GM10248 (cell line): ENCODE results near the gene PTK7.
A peak's percentile ranks its signal among the peaks of the same experiment; 100 is the strongest.

Source experiments
- CTCF ChIA-PET: fragments of 300-600 bp; sonication (Branson Sonifier 250); formaldehyde crosslinking; extraction: SDS; loops from one replicate; lab custom pipeline; 2021; ENCODE audit warnings: antibody characterized with exemption; lab: Yijun Ruan, JAX
- POLR2A ChIA-PET: fragments of 350-650 bp; sonication (Branson Sonifier 250); formaldehyde crosslinking; extraction: SDS; loops from one replicate; lab custom pipeline; 2020; ENCODE audit warnings: antibody characterized with exemption; lab: Yijun Ruan, JAX
- DNase-seq: peaks from one replicate; pipeline ENCODE4 v3.0.0; 2012; ENCODE audit errors: extremely low spot score
- TF ChIP-seq, protein P1 (sequence below): IDR thresholded peaks from 2 replicates; pipeline ENCODE4 v1.5.1; 2012; ENCODE audit warnings: mild to moderate bottlenecking, low read depth; ENCODE audit errors: extremely low read depth, missing control alignments, control extremely low read depth

Gene PTK7

DNA sequence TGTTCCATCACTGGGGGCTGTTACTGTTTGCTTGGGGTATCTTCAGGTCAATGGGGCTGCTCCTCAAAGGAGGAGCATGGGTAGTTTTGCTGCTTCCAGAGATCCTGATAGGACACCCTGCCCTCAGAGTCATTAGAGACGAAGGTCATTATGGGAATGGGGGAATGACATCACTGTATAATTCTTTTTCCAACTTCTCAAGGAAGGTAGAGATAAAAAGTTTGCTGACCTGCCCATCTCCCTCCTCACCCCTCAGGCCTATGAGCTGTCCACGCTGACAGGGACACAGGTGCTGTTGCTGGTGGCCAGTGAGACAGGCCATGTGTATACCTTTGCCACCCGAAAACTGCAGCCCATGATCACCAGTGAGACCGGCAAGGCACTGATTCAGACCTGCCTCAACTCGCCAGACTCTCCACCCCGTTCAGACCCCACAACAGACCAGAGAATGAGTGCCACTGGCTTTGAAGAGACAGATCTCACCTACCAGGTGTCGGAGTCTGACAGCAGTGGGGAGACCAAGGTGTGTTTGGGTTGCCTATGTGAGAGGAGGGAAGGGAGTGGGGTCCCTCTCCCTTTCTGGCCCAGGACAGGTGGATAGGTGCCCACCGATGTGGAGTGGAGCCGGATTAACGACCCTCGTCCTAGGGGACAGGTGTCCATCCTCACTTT lies 97.6 kb downstream of the PTK7 start:
- POLR2A ChIA-PET: interaction anchor here (0.5 to 1.0 kb wide), 4 partner anchors 189 to 373 kb away, joined by 3 to 4 read pairs (median 4); partner anchors contain the start of genes CNPY3 and PPP2R5D
- TF ChIP-seq, protein P1, sequence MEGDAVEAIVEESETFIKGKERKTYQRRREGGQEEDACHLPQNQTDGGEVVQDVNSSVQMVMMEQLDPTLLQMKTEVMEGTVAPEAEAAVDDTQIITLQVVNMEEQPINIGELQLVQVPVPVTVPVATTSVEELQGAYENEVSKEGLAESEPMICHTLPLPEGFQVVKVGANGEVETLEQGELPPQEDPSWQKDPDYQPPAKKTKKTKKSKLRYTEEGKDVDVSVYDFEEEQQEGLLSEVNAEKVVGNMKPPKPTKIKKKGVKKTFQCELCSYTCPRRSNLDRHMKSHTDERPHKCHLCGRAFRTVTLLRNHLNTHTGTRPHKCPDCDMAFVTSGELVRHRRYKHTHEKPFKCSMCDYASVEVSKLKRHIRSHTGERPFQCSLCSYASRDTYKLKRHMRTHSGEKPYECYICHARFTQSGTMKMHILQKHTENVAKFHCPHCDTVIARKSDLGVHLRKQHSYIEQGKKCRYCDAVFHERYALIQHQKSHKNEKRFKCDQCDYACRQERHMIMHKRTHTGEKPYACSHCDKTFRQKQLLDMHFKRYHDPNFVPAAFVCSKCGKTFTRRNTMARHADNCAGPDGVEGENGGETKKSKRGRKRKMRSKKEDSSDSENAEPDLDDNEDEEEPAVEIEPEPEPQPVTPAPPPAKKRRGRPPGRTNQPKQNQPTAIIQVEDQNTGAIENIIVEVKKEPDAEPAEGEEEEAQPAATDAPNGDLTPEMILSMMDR: no peak
- DNase-seq: no peak
- CTCF ChIA-PET: interaction anchor here (0.8 to 2.0 kb wide), 4 partner anchors 19 to 181 kb away, joined by 3 to 11 read pairs (median 3); partner anchors contain the start of gene DNPH1

DNA sequence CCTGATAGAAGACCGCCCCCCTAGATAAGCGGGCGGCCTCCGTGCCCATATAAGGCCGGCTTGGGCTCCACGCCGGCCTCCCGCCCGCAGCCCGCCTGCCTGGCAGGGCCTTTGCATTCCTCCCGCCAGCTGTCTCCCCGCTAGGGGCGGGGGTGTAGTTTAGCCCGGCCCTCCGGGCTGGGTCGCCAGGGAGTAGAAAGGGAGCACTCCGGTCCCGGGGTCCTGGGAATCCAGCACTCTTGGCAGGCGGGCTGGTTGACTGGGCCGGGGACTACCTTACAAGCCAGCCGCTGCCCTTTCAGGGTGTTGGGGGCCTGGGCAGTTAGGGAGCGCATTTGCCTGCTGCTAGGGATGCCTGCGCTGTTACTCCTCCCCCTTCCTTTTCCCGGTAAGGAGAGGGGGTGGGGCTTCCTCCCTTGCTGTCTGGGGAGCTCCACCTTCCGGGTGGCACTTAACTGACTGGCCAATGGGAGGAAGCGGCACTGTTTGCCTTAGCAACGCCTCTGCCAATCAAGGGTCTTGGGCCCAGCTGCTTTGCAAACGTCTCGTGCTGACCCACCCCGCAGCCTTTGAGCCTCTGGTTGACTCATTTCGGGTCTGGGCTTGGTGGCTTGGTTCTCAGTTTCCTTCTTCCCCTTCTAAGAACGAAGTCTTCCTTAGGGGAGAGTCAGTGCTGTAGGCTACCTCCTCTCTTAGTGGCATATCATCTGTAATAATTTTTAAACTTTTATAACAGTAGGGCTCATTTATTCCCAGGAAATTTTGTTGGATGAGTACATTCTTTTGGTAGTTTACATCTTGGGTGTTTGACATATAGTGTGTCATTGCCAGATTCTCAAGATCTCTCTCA lies 98.4 kb downstream of the PTK7 start:
- TF ChIP-seq, protein P1: no peak
- DNase-seq: peak; percentile 98
- CTCF ChIA-PET: interaction anchor here (0.6 to 2.0 kb wide), 6 partner anchors 10 to 210 kb away, joined by 3 to 11 read pairs (median 3); partner anchors contain the start of gene DNPH1

DNA sequence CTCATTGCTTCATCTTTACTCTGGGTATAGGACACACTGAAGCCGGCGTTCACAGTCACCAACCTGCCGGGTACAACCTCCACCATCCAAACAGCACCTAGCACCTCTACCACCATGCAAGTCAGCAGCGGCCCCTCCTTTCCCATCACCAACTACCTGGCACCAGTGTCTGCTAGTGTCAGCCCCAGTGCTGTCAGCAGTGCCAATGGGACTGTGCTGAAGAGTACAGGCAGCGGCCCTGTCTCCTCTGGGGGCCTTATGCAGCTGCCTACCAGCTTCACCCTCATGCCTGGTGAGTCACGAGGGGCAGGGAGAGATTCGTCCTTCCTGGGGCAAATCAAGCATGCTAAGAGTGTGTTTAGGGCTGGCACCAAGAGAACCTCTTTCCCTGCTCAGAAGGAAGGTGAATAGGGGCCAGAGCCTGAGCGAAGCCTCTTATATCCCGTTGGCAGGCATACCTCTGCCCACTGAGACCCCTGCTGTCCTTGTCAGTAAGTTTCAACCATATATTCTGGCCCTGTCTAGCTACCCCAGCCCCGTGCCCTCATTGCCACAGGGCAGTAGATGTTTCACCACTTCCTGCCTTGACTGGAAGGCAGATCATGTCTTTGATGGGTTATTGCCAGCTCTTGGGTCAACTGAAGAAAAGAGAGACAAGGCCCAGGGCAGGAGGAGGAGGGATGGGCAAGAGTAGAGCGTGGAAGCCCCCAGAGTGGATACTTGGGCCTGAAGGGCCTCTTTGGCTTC lies 99.7 kb downstream of the PTK7 start:
- TF ChIP-seq, protein P1: no peak
- DNase-seq: no peak
- ChIA-PET POLR2A (no interaction called here), CTCF (interaction anchor here (1.1 to 2.0 kb wide), 3 partner anchors 9 to 211 kb away, joined by 3 to 11 read pairs (median 3); partner anchors contain the start of gene DNPH1)

More for the DNA sequence above, 98.4 kb downstream of the PTK7 start:
- POLR2A ChIA-PET: interaction anchor here (0.5 to 1.0 kb wide), 6 partner anchors 190 to 720 kb away, joined by 3 to 5 read pairs (median 4); partner anchors contain the start of genes CNPY3, PEX6, PPP2R5D and ZNF318

DNA sequence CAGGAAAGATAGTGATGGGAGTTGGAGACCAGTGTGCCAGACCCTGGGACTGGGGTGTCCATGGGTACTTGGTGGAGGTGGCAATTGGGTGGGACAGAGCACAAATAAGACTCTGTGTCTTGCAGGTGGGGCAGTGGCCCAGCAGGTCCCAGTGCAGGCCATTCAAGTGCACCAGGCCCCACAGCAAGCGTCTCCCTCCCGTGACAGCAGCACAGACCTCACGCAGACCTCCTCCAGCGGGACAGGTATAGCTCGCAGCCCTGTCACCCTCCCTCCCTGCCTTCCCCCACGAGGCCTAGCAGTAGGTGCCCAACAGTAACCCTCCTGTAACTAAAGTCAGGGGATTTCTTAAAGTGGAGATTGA lies 100.3 kb downstream of the PTK7 start:
- POLR2A ChIA-PET: no interaction called here

DNA sequence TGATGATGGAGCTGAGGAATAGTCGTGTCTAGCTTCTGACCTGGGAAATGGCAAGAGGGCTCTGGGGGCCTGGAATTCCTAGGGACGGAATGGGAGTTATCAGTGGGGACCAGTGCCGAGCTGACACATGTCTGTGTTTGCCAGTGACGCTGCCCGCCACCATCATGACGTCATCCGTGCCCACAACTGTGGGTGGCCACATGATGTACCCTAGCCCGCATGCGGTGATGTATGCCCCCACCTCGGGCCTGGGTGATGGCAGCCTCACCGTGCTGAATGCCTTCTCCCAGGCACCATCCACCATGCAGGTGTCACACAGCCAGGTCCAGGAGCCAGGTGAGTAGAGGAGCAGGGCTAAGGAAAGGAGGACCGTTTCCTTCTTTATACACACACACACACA lies 102.0 kb downstream of the PTK7 start:
- TF ChIP-seq, protein P1: no peak
- CTCF ChIA-PET: no interaction called here
- DNase-seq: no peak
- POLR2A ChIA-PET: interaction anchor here (0.6 kb wide), 1 partner anchor 307 kb away, joined by 4 read pairs; no protein-coding TSS in a partner anchor

More for the DNA sequence above, 100.3 kb downstream of the PTK7 start:
- CTCF ChIA-PET: no interaction called here
- TF ChIP-seq, protein P1: no peak
- DNase-seq: no peak
